Stimulated activated effector memory CD8-positive, alpha-beta T cell treated with anti-CD3 and anti-CD28 coated beads, Interleukin-12 subunit alpha, Interleukin-12 subunit beta, amount 100 ng/mL, for 72 hours (primary cell): Measurements from ENCODE around the gene ARL4D.

Experiments
- ATAC-seq: fragments of 150-1000 bp; cut with Tn5 transposase; 2 replicates; pipeline ENCODE4 v1.10.0; 2021
- DNase-seq, 2 donors: peaks; one replicate each; pipeline ENCODE4 v3.0.0; 2021 to 2022; ENCODE audit warnings: low spot score in 2 of 2
- H3K27ac Mint-ChIP-seq: one replicate; pipeline ENCODE4 v1.8.0; 2022; ENCODE audit warnings: mild to moderate bottlenecking, mixed read lengths
- H3K36me3 Mint-ChIP-seq: one replicate; pipeline ENCODE4 v1.8.0; 2022; ENCODE audit warnings: mild to moderate bottlenecking, mixed read lengths
- H3K4me1 Mint-ChIP-seq: one replicate; pipeline ENCODE4 v1.8.0; 2022; ENCODE audit warnings: mixed read lengths
- H3K4me3 Mint-ChIP-seq: one replicate; pipeline ENCODE4 v1.8.0; 2022; ENCODE audit warnings: mild to moderate bottlenecking, mixed read lengths
- H3K9me3 Mint-ChIP-seq: one replicate; pipeline ENCODE4 v1.8.0; 2022; ENCODE audit warnings: mixed read lengths

Gene ARL4D

DNA sequence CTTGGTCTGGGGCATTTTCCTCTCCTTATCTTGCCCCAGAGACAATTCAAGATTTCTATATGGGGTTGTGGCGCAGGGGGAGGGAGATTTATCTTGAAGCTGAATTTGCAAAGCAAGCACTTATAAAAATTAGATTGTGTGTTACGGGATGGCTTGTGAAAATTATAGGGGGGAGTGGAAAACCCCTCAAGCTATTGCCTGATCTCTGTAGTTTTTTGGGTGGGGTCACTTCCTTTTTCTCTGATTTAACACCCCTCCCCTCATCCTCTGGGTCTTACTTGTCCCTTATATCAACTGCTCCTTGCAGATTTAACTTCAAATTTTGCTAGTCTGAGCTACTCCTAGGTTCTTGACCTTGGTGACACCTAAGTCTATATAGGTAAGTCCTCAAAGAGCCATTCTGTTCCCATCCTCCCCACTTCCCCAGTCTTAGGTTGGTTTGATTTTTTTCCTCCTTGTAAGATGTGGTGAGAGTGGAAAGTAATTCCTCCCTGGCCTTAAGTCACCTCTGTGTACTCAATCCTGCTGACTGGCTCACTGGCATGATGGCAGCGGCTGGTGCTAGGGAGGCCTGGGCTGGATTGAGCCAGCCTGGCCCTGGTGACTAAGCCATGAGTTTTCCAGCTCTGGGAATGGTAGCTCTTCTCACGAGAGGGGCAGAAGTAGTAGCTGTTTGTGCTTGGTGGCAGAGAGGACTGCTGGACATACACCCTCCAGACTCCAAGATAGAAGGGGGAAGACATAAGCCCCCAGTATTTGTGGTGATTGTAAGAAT lies 2.3 kb downstream of the ARL4D start:
- Mint-ChIP-seq H3K36me3 (peaks cover 7% of the 10 kb centered on the region), H3K9me3 (no peaks in the 10 kb centered on the region), H3K4me3 (peak overlapping the region; percentile 87), H3K4me1 (peaks cover 20% of the 10 kb centered on the region), H3K27ac (no peak overlapping the region)
- DNase-seq (no peak), ATAC-seq (no peak)

DNA sequence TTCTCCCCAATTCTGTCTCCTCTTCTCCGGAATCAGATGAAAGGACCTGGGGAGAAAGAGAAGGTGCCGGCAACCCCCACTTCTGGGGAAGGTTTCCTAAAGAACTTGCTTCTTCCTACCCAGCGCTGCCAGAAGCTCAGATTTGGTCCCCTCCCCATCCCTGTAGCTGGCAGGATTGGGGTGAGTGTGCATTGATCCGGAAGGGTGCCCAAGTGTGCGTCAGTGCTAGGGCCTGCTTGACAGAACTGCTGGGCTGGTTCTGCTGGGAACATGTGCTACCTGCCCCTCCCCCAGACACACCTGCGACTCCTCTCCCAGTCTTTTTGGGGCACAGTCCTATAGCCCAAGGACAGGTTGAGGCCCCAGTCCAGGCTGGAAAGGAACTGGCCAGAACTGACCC lies 3.3 kb downstream of the ARL4D start:
- DNase-seq, result no peak
- Mint-ChIP-seq H3K9me3 (no peaks in the 10 kb centered on the region), H3K4me1 (peaks cover 20% of the 10 kb centered on the region), H3K4me3 (no peak overlapping the region), H3K36me3 (peaks cover 7% of the 10 kb centered on the region), H3K27ac (peak overlapping the region; percentile 4)
- ATAC-seq, result no peak

DNA sequence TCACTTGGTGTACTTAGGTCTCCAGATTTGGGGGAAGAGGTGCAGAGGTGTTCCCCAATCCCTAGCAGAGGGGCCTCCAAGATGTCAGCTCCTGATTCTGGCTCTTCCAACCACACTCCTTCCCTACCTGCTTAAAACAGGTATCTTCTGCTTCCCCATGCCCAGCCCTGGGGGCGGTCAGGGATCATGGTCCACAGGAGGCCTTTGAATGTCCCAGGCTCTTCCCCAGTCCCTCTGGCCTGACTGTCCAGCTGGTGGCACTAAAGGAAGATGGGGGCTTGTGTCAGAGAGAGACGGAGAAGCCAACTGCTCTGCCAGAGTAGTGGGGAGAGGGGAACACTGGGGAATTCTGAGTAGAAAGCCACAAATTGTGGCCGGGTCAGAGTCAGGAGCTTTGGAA lies 3.8 kb downstream of the ARL4D start:
- no peak for DNase-seq
- peak overlapping the region; percentile 4 for H3K27ac Mint-ChIP-seq
- H3K4me3 Mint-ChIP-seq, result no peak overlapping the region

GRCh38 chr17:43403846-43404245 lies 5.1 kb downstream of the ARL4D start:
- peaks cover under 1% of the 10 kb centered on the region for H3K36me3 Mint-ChIP-seq

More for the DNA sequence above, 3.8 kb downstream of the ARL4D start:
- peaks cover 7% of the 10 kb centered on the region for H3K36me3 Mint-ChIP-seq
- ATAC-seq, result no peak
- peaks cover 20% of the 10 kb centered on the region for H3K4me1 Mint-ChIP-seq
- H3K9me3 Mint-ChIP-seq, result no peaks in the 10 kb centered on the region

GRCh38 chr17:43405861-43406260 lies 7.1 kb downstream of the ARL4D start:
- no peak for ATAC-seq
- H3K9me3 Mint-ChIP-seq, result no peaks in the 10 kb centered on the region
- no peak for DNase-seq
- H3K27ac Mint-ChIP-seq, result no peak overlapping the region
- H3K36me3 Mint-ChIP-seq, result no peaks in the 10 kb centered on the region
- H3K4me3 Mint-ChIP-seq, result no peak overlapping the region
- no peaks in the 10 kb centered on the region for H3K4me1 Mint-ChIP-seq

More at GRCh38 chr17:43403846-43404245, 5.1 kb downstream of the ARL4D start:
- no peak for DNase-seq
- no peak for ATAC-seq
- H3K9me3 Mint-ChIP-seq, result no peaks in the 10 kb centered on the region
- peaks cover 13% of the 10 kb centered on the region for H3K4me1 Mint-ChIP-seq
- H3K27ac Mint-ChIP-seq, result no peak overlapping the region
- H3K4me3 Mint-ChIP-seq, result no peak overlapping the region

DNA sequence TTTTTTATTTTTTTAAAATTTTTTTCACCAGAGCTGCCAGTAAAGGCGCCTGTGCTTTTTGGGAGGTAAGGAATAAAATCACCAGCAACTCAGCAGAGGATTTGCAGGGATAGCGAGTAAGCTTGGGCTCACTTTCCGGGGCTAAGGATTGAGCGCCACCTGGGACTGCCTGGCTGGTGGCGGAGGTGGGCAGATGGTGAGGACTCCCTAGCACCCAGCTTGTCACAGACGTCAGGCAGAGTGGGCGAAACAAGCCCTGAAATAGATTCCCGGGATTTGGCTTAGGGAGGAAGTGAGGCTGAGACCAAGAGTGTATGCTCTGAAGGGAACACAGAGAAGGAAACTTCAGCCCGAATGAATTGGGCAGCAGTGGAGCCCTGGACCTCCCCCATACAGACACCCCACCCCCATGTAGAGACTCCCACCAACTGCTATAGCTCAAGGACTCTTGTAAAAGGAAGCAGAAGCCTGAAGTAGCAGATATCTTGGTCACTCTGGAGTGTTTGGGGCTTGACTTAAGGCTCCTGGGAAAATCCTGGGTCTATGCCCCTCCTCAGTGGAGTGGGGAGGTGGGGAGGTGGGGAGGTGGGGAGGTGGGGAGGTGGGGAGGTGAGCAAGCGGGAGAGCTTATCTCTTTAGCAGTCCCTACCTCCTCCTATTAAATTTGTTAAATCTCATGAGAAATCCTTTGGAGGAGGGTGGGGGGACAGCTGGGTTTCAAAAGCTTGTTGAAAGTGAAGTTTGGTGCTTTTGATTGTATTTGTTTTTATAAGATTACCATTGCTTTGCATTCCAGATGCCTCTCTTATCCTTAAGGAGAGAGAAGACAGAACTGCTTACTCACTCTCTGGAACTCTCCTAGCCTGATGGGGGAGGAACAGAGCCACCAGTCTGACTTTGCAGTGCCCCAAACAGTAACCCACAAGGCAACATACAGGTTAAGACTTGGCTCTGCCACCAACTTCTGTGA lies 8.2 kb downstream of the ARL4D start:
- Mint-ChIP-seq H3K9me3 (no peaks in the 10 kb centered on the region), H3K4me3 (no peak overlapping the region), H3K27ac (no peak overlapping the region), H3K36me3 (no peaks in the 10 kb centered on the region), H3K4me1 (no peaks in the 10 kb centered on the region)
- no peak for ATAC-seq
- no peak for DNase-seq

GRCh38 chr17:43409131-43409530 lies 10.3 kb downstream of the ARL4D start:
- Mint-ChIP-seq H3K27ac (no peak overlapping the region), H3K9me3 (no peaks in the 10 kb centered on the region), H3K4me3 (no peak overlapping the region), H3K4me1 (no peaks in the 10 kb centered on the region), H3K36me3 (no peaks in the 10 kb centered on the region)
- DNase-seq (no peak), ATAC-seq (no peak)

GRCh38 chr17:43410557-43411368 lies 12.0 kb downstream of the ARL4D start:
- H3K4me3 Mint-ChIP-seq, result no peak overlapping the region
- H3K4me1 Mint-ChIP-seq, result no peaks in the 10 kb centered on the region
- H3K9me3 Mint-ChIP-seq, result no peaks in the 10 kb centered on the region
- ATAC-seq (no peak), DNase-seq (no peak)
- H3K27ac Mint-ChIP-seq, result peak overlapping the region; percentile 61
- no peaks in the 10 kb centered on the region for H3K36me3 Mint-ChIP-seq

GRCh38 chr17:43411369-43411677 lies 12.5 kb downstream of the ARL4D start:
- no peak overlapping the region for H3K4me3 Mint-ChIP-seq
- no peaks in the 10 kb centered on the region for H3K4me1 Mint-ChIP-seq
- H3K27ac Mint-ChIP-seq, result peak overlapping the region; percentile 61
- no peaks in the 10 kb centered on the region for H3K36me3 Mint-ChIP-seq
- DNase-seq, result no peak
- H3K9me3 Mint-ChIP-seq, result no peaks in the 10 kb centered on the region
- ATAC-seq, result no peak

DNA sequence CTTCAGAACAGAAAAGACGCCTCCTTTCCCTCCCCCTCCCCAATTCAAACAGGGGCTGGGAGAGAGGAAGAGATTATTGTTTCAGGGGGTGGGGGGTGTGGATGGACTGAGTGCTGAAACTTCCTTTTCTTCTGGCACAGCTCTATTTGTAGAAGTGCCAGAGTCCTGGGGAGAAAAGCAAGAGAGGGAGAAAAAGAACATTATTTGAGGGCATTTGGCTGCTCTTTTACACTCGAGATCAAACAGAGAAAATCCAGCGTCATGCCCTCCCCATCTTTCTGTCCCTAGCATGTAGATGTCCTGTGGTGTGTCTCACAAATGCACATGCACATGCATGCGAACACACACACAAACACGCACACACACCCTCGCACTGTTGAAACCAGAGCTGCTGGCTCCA lies 13.0 kb downstream of the ARL4D start:
- Mint-ChIP-seq H3K4me3 (no peak overlapping the region), H3K27ac (no peak overlapping the region), H3K36me3 (no peaks in the 10 kb centered on the region), H3K9me3 (no peaks in the 10 kb centered on the region), H3K4me1 (no peaks in the 10 kb centered on the region)
- DNase-seq, result no peak
- ATAC-seq, result no peak

GRCh38 chr17:43412166-43412565 lies 13.4 kb downstream of the ARL4D start:
- Mint-ChIP-seq H3K27ac (no peak overlapping the region), H3K4me3 (no peak overlapping the region), H3K9me3 (no peaks in the 10 kb centered on the region), H3K4me1 (no peaks in the 10 kb centered on the region), H3K36me3 (no peaks in the 10 kb centered on the region)
- ATAC-seq (no peak), DNase-seq (no peak)

- H3K36me3 Mint-ChIP-seq, result no peaks in the 10 kb centered on the region
- DNase-seq (no peak), ATAC-seq (no peak)
- H3K4me3 Mint-ChIP-seq, result no peak overlapping the region
- no peaks in the 10 kb centered on the region for H3K4me1 Mint-ChIP-seq
- no peak overlapping the region for H3K27ac Mint-ChIP-seq
- no peaks in the 10 kb centered on the region for H3K9me3 Mint-ChIP-seq
Measured at GRCh38 chr17:43416998-43417890, 18.5 kb downstream of the ARL4D start.

DNA sequence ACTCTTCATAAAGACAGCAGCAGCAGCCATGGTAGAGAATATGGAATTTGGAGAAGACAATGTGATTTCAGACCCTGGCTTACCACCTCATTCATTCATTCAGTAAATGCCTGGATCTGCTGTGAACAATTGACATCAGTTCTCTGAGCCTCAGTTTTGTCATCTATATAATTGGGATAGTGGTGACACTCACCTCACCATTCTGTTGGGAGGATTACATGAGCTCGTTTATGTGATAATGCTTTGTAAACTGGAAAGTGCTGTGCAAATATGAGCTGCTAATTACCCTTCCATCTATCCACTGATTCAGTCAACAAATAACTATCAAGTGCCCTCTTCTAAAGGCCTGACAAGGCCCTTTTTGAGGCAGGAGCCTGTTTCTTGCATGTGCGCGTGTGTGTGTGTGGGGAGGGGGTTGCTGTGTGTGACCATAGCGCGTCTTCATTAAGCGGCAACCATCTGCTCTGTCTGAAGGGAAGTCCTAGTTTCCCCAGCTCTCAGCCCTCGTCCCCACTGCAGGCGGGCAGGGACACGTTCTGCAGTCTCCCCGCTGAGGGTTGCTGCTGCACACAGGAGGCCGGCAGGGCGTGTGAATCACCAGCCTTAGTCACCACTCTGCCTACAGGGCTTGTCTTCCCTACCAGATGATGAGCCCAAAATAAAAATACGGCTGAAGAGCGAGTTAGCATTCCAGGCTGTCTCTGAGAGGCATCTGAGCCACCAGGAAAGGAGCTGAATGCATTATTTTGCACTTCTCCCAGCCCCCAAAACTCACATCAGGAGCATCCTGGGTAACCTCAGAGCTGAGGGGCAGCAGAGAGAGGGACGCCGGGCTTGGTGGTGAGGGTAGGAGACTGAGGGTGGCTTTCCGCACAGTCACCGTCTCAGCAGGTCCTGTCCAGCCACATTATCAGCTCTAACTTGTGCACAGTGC lies 19.9 kb downstream of the ARL4D start:
- no peaks in the 10 kb centered on the region for H3K4me1 Mint-ChIP-seq
- DNase-seq (no peak), ATAC-seq (peak; percentile 71)
- H3K9me3 Mint-ChIP-seq, result no peaks in the 10 kb centered on the region
- no peaks in the 10 kb centered on the region for H3K36me3 Mint-ChIP-seq
- no peak overlapping the region for H3K4me3 Mint-ChIP-seq
- H3K27ac Mint-ChIP-seq, result no peak overlapping the region
